ENCODE results near the gene UBN1.

DNA sequence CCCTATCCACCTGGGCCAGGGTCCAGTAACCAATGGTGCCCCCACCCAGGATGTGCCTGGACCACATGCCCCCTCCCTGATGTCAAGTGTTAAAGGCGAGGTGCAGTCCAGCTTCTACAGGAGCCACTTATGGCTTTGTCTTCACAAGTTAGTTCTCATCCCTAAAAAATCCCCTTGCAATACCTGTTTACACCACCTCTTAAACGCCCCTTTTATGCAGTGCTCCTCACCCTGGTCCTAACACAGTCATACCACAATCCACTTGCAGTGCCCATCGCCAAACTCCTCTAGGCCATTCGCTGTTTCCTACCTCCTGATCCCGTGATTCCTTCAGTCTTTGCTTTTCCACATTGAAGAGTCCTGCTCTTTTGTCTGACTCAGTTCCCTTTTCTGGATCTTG, 7.3 kb upstream of the UBN1 start:
- TF ChIP-seq, protein P1, sequence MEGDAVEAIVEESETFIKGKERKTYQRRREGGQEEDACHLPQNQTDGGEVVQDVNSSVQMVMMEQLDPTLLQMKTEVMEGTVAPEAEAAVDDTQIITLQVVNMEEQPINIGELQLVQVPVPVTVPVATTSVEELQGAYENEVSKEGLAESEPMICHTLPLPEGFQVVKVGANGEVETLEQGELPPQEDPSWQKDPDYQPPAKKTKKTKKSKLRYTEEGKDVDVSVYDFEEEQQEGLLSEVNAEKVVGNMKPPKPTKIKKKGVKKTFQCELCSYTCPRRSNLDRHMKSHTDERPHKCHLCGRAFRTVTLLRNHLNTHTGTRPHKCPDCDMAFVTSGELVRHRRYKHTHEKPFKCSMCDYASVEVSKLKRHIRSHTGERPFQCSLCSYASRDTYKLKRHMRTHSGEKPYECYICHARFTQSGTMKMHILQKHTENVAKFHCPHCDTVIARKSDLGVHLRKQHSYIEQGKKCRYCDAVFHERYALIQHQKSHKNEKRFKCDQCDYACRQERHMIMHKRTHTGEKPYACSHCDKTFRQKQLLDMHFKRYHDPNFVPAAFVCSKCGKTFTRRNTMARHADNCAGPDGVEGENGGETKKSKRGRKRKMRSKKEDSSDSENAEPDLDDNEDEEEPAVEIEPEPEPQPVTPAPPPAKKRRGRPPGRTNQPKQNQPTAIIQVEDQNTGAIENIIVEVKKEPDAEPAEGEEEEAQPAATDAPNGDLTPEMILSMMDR (conservative IDR thresholded peaks at IDR 0.05 in 1 of 2, IDR thresholded peaks at IDR 0.05 in 1 of 2; ENCODE audit: extremely low read depth in 1 of 2, insufficient read depth in 1 of 2, low read depth in 1 of 2, low read length in 2 of 2): no peak
- TF ChIP-seq EZH2 (IDR thresholded peaks at IDR 0.05; ENCODE audit: borderline replicate concordance, low read length): no peak

Measured in mammary epithelial cell (primary cell).